H9 (cell line): ENCODE measurements around the gene SRD5A3. TPM values are rescaled to one million over a fixed set of nuclear protein-coding genes. Genes with fewer than 3 reads are reported as not detected.

Experiments used
- DNase-seq: peaks from one replicate; pipeline ENCODE4 v3.0.0-alpha.2; 2017
- H2AFZ ChIP-seq: one replicate; pipeline ENCODE4 v1.6.1; 2013; ENCODE audit warnings: mild to moderate bottlenecking, low read length, control low read depth, moderate library complexity
- H2AK5ac ChIP-seq: 2 replicates; pipeline ENCODE4 v1.6.1; 2013; ENCODE audit warnings: low read length, control low read depth, mixed read lengths; ENCODE audit not compliant: insufficient read length
- H2BK120ac ChIP-seq: one replicate; pipeline ENCODE4 v1.6.1; 2013; ENCODE audit warnings: low read depth, mild to moderate bottlenecking, low read length, control low read depth, inconsistent platforms; ENCODE audit not compliant: poor library complexity, severe bottlenecking
- H2BK12ac ChIP-seq: 2 replicates; pipeline ENCODE4 v1.6.1; 2013; ENCODE audit warnings: low read length, control low read depth, mixed read lengths, low read depth; ENCODE audit not compliant: insufficient read length
- H2BK15ac ChIP-seq: 2 replicates; pipeline ENCODE4 v1.6.1; 2013; ENCODE audit warnings: low read depth, low read length, control low read depth
- H2BK20ac ChIP-seq: one replicate; pipeline ENCODE4 v1.6.1; 2013; ENCODE audit warnings: low read depth, mild to moderate bottlenecking, low read length, control low read depth, inconsistent platforms; ENCODE audit not compliant: poor library complexity, severe bottlenecking
- H2BK5ac ChIP-seq: 2 replicates; pipeline ENCODE4 v1.6.1; 2013; ENCODE audit warnings: low read length, control low read depth, mixed read lengths; ENCODE audit not compliant: insufficient read length
- H3K14ac ChIP-seq: 2 replicates; pipeline ENCODE4 v1.6.1; 2013; ENCODE audit warnings: low read length, control low read depth; ENCODE audit not compliant: insufficient read depth
- H3K18ac ChIP-seq: 2 replicates; pipeline ENCODE4 v1.6.1; 2013; ENCODE audit warnings: low read depth, mild to moderate bottlenecking, mixed read lengths, low read length, control low read depth; ENCODE audit not compliant: insufficient read length
- H3K23ac ChIP-seq: 2 replicates; pipeline ENCODE4 v1.6.1; 2013; ENCODE audit warnings: low read length, control low read depth, mixed read lengths, low read depth; ENCODE audit not compliant: insufficient read length
- H3K23me2 ChIP-seq: 2 replicates; pipeline ENCODE4 v1.6.1; 2013; ENCODE audit warnings: low read depth, mild to moderate bottlenecking, mixed read lengths, low read length, control low read depth; ENCODE audit not compliant: insufficient read length, poor library complexity, severe bottlenecking
- H3K27ac ChIP-seq: 2 replicates; pipeline ENCODE4 v1.5.1; 2013; ENCODE audit warnings: low read length, control low read depth, mixed read lengths, low read depth; ENCODE audit not compliant: insufficient read length
- H3K27me3 ChIP-seq: 2 replicates; pipeline ENCODE4 v1.6.1; 2013; ENCODE audit warnings: low read length, control low read depth, inconsistent platforms; ENCODE audit not compliant: insufficient read depth
- H3K4ac ChIP-seq: 2 replicates; pipeline ENCODE4 v1.6.1; 2013; ENCODE audit warnings: low read depth, mild to moderate bottlenecking, control low read depth, inconsistent platforms, low read length, moderate library complexity
- H3K4me1 ChIP-seq: 2 replicates; pipeline ENCODE4 v1.6.1; 2013; ENCODE audit warnings: low read length, control low read depth, inconsistent platforms; ENCODE audit not compliant: insufficient read depth
- H3K4me2 ChIP-seq: 2 replicates; pipeline ENCODE4 v1.6.1; 2013; ENCODE audit warnings: low read length, control low read depth, mixed read lengths; ENCODE audit not compliant: insufficient read length, insufficient read depth
- H3K56ac ChIP-seq: 2 replicates; pipeline ENCODE4 v1.6.1; 2013; ENCODE audit warnings: low read depth, mild to moderate bottlenecking, mixed read lengths, low read length, control low read depth; ENCODE audit not compliant: insufficient read length
- H3K79me1 ChIP-seq: 2 replicates; pipeline ENCODE4 v1.6.1; 2013; ENCODE audit warnings: low read depth, mild to moderate bottlenecking, moderate library complexity, low read length, control low read depth, inconsistent platforms; ENCODE audit not compliant: insufficient read depth, poor library complexity, severe bottlenecking
- H3K79me2 ChIP-seq: 2 replicates; pipeline ENCODE4 v1.6.1; 2013; ENCODE audit warnings: low read length, control low read depth, inconsistent platforms; ENCODE audit not compliant: insufficient read depth
- H3K9ac ChIP-seq: 2 replicates; pipeline ENCODE4 v1.6.1; 2013; ENCODE audit warnings: low read length, control low read depth, mixed read lengths; ENCODE audit not compliant: insufficient read length; ENCODE audit errors: extremely low read depth
- H3K9me3 ChIP-seq: one replicate; pipeline ENCODE4 v1.6.1; 2013; ENCODE audit warnings: low read depth, low read length, inconsistent platforms; ENCODE audit not compliant: control insufficient read depth
- H3T11ph ChIP-seq: one replicate; pipeline ENCODE4 v1.6.1; 2013; ENCODE audit warnings: mild to moderate bottlenecking, low read length, control low read depth, inconsistent platforms
- H4K20me1 ChIP-seq: one replicate; pipeline ENCODE4 v1.6.1; 2013; ENCODE audit not compliant: control insufficient read depth, insufficient read length, insufficient read depth
- H4K5ac ChIP-seq: 2 replicates; pipeline ENCODE4 v1.6.1; 2013; ENCODE audit warnings: low read depth, mild to moderate bottlenecking, mixed read lengths, low read length, control low read depth; ENCODE audit not compliant: insufficient read length
- H4K8ac ChIP-seq: replicated peaks from 2 replicates; pipeline ENCODE4 v1.6.1; 2013; ENCODE audit warnings: low read length, control low read depth, mixed read lengths, low read depth; ENCODE audit not compliant: insufficient read length
- H4K91ac ChIP-seq: 2 replicates; pipeline ENCODE4 v1.6.1; 2013; ENCODE audit warnings: low read depth, mild to moderate bottlenecking, moderate library complexity, mixed read lengths, low read length, control low read depth; ENCODE audit not compliant: insufficient read length
- H3K27ac Mint-ChIP-seq, 3 experiments: 2 replicates in 2 of 3; 3 replicates in 1 of 3; pipeline ENCODE4 v1.8.0; 2020 to 2021; ENCODE audit warnings: mixed read lengths in 3 of 3, mild to moderate bottlenecking in 1 of 3, moderate library complexity in 1 of 3
- H3K27me3 Mint-ChIP-seq: 2 replicates; pipeline ENCODE4 v1.8.0; 2021; ENCODE audit warnings: low read depth, mild to moderate bottlenecking, moderate library complexity, mixed read lengths
- H3K36me3 Mint-ChIP-seq, 3 experiments: 2 replicates in 2 of 3; 3 replicates in 1 of 3; pipeline ENCODE4 v1.8.0; 2020 to 2021; ENCODE audit warnings: low read depth in 3 of 3, mixed read lengths in 3 of 3; ENCODE audit not compliant: insufficient read depth in 1 of 3
- H3K4me1 Mint-ChIP-seq, 2 experiments: 2 replicates each; pipeline ENCODE4 v1.8.0; 2020; ENCODE audit warnings: mixed read lengths in 2 of 2
- H3K4me3 Mint-ChIP-seq, 2 experiments: 2 replicates in 1 of 2; 3 replicates in 1 of 2; pipeline ENCODE4 v1.8.0; 2020 to 2021; ENCODE audit warnings: mild to moderate bottlenecking in 2 of 2, mixed read lengths in 2 of 2, moderate library complexity in 1 of 2
- H3K9me3 Mint-ChIP-seq, 2 experiments: 2 replicates in 1 of 2; 3 replicates in 1 of 2; pipeline ENCODE4 v1.8.0; 2020; ENCODE audit warnings: mild to moderate bottlenecking in 2 of 2, mixed read lengths in 2 of 2, moderate library complexity in 1 of 2
- WGBS: extraction: QIAGEN DNeasy Blood & Tissue Kit; methylation state at CpG from one replicate; pipeline ENCODE4 v1.1.7; 2013; ENCODE audit warnings: missing lambda C conversion rate, low lambda C conversion rate, mixed read lengths; ENCODE audit not compliant: insufficient read length; ENCODE audit errors: extremely low coverage; 5-methylcytosine and 5-hydroxymethylcytosine counted together
- total RNA-seq: library from RNA; stranded (reverse); gene quantifications from 2 replicates; pipeline ENCODE4 v1.2.1, GENCODE V29; 2021
- TF ChIP-seq, protein P1 (sequence below): fragments of 200-600 bp; sonication (generic); conservative IDR thresholded peaks from 3 replicates; pipeline ENCODE4 v1.8.0; 2021; ENCODE audit warnings: antibody characterized with exemption, mild to moderate bottlenecking

The SRD5A3 gene
- total RNA-seq, 1 experiment from 2014 or later: 35.0 TPM

DNA sequence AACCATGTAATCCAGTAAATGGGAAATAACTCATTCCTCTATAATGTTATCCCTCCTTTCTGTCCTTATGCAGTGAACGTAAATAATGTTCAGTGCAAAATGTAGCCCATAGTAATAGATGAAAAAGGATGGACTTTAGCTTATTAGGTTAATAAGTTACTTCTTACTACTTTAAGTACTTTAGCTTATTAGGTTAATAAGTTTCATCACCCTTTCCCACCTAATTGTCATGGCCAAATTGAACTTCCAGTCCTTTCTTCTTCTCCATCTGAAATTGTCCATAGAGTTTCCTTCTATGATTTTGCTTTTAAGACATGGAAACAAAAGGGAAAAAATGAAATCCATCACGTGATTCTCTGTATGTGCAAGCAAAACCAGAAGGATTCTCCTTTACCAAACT lies 34.5 kb downstream of the SRD5A3 start:
- no CpG with 5 or more reads among the region's 2 CpGs for WGBS
- H3K36me3 Mint-ChIP-seq: no peaks in the 10 kb centered on the region; a peak in 1 of 7 replicates
- no peak overlapping the region for H3K4me2 ChIP-seq
- H3K4me1 ChIP-seq: no peaks in the 10 kb centered on the region
- no peaks in the 10 kb centered on the region for H3K27me3 Mint-ChIP-seq
- H3K23ac ChIP-seq: no peak overlapping the region
- no peaks in the 10 kb centered on the region for H3K27me3 ChIP-seq
- H3K4me3 Mint-ChIP-seq: no peak overlapping the region
- H3K9ac ChIP-seq: no peak overlapping the region
- no peaks in the 10 kb centered on the region for H3K9me3 ChIP-seq
- H2AFZ ChIP-seq: no peak overlapping the region
- no peaks in the 10 kb centered on the region for H4K20me1 ChIP-seq
- TF ChIP-seq, protein P1, sequence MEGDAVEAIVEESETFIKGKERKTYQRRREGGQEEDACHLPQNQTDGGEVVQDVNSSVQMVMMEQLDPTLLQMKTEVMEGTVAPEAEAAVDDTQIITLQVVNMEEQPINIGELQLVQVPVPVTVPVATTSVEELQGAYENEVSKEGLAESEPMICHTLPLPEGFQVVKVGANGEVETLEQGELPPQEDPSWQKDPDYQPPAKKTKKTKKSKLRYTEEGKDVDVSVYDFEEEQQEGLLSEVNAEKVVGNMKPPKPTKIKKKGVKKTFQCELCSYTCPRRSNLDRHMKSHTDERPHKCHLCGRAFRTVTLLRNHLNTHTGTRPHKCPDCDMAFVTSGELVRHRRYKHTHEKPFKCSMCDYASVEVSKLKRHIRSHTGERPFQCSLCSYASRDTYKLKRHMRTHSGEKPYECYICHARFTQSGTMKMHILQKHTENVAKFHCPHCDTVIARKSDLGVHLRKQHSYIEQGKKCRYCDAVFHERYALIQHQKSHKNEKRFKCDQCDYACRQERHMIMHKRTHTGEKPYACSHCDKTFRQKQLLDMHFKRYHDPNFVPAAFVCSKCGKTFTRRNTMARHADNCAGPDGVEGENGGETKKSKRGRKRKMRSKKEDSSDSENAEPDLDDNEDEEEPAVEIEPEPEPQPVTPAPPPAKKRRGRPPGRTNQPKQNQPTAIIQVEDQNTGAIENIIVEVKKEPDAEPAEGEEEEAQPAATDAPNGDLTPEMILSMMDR: no peak
- H4K8ac ChIP-seq: no peak overlapping the region
- no peak overlapping the region for H3T11ph ChIP-seq
- no peak overlapping the region for H3K27ac Mint-ChIP-seq
- no peak overlapping the region for H2BK15ac ChIP-seq
- no peak overlapping the region for H4K91ac ChIP-seq
- no peak overlapping the region for H3K27ac ChIP-seq
- H3K79me1 ChIP-seq: no peaks in the 10 kb centered on the region
- H3K9me3 Mint-ChIP-seq: no peaks in the 10 kb centered on the region; a peak in 1 of 5 replicates
- DNase-seq: no peak
- no peak overlapping the region for H2BK12ac ChIP-seq
- H3K4me1 Mint-ChIP-seq: no peaks in the 10 kb centered on the region
- H4K5ac ChIP-seq: no peak overlapping the region
- no peak overlapping the region for H2BK5ac ChIP-seq
- no peaks in the 10 kb centered on the region for H3K23me2 ChIP-seq
- no peak overlapping the region for H3K4ac ChIP-seq
- H3K18ac ChIP-seq: no peak overlapping the region
- H3K56ac ChIP-seq: no peak overlapping the region
- H3K14ac ChIP-seq: no peak overlapping the region
- no peak overlapping the region for H2BK120ac ChIP-seq
- H2BK20ac ChIP-seq: no peak overlapping the region
- no peak overlapping the region for H2AK5ac ChIP-seq
- no peaks in the 10 kb centered on the region for H3K79me2 ChIP-seq
